Activated T-cell treated with anti-CD3 and anti-CD28 coated beads for 1 hour (primary cell): ENCODE measurements around the gene UCHL5.

Experiments
- DNase-seq: peaks from one replicate; pipeline ENCODE4 v3.0.0-alpha.2; 2020; ENCODE audit warnings: low read depth

The UCHL5 gene

GRCh38 chr1:192966073-192966472 is 93.1 kb downstream of the UCHL5 start:
- no peak for DNase-seq

GRCh38 chr1:192962901-192963300 is 96.3 kb downstream of the UCHL5 start:
- no peak for DNase-seq
